22Rv1 (cell line): ENCODE data around the gene NXPE3.

Experiments
- CTCF ChIP-seq: fragments of 450-650 bp; IDR thresholded peaks from 2 replicates; pipeline ENCODE4 v1.5.1; 2017; ENCODE audit warnings: mild to moderate bottlenecking
- ZFX ChIP-seq: fragments of 450-650 bp; IDR thresholded peaks from 2 replicates; pipeline ENCODE4 v1.6.1; 2017; ENCODE audit warnings: antibody characterized with exemption, borderline replicate concordance

DNA sequence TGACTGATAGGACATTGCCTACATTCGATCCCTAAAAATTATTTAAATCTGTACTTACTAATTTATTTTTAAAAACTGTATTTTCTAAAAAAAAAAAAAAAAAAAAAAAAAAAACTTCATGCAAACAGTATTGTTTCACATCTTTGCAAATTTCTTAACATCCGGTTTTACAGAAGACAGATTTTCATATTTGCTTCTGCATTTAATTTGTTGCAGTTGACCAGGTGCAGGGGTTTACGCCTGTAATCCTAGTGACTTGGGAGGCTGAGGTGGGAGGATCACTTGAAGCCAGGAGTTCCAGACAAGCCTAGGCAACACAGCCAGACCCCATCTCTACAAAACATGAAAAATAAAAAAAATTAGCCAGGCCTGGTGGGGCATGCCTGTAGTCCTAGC lies 63.9 kb downstream of the NXPE3 start:
- TF ChIP-seq CTCF (no peak), ZFX (no peak)
